Measurements from ENCODE around the gene CHEK2. TPM values are rescaled to one million over a fixed set of nuclear protein-coding genes. Genes with fewer than 3 reads are reported as not detected.

The CHEK2 gene
- total and polyA plus RNA-seq, 10 of the 15 experiments (the other 5 are each of a cell fraction or from before 2014, with no cell fraction given) = 15.7 to 59.7 (median 22.7) TPM

DNA sequence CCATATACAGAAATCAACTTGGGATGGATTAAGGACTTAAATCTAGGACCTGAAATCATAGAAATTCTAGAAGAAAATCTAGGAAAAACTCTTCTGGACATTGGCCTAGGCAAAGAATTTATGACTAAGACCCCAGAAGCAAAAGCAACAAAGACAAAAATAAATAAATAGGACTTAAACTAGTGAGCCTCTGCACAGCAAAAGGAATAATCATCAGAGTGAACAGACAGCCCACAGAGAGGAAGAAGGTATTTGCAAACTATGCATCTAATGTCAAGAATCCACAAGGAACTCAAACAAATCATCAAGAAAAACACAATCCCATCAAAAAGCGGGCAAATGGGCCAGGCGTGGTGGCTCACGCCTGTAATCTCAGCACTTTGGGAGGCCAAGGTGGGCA is 94.4 kb downstream of the CHEK2 start:
- ChIA-PET POLR2A (no interaction called here), SMC1A (ENCODE audit: uncharacterized antibody, unreplicated experiment) (no interaction called here), RAD21 (ENCODE audit: unreplicated experiment) (no interaction called here), CTCF (no interaction called here)
- ATAC-seq (no peak), FAIRE-seq (no peak), DNase-seq (ENCODE audit: low read depth, low spot score) (no peak)
- Histone ChIP-seq H2AFZ (ENCODE audit: control insufficient read depth, low read depth, low read length) (no peak overlapping the region), H3K4me3 (no peak overlapping the region), H3K36me3 (ENCODE audit: control insufficient read depth in 2 of 2, insufficient read depth in 2 of 2, low read length in 1 of 2) (no peaks in the 10 kb centered on the region), H4K20me1 (ENCODE audit: control insufficient read depth, insufficient read depth) (no peaks in the 10 kb centered on the region), H3K9ac (ENCODE audit: control insufficient read depth, insufficient read depth, low read length) (no peak overlapping the region), H3K9me3 (replicated peaks; ENCODE audit: control insufficient read depth, insufficient read depth, low read length) (no peaks in the 10 kb centered on the region), H3K79me2 (ENCODE audit: control insufficient read depth, insufficient read depth, low read length) (no peaks in the 10 kb centered on the region), H3K4me2 (ENCODE audit: control insufficient read depth, insufficient read depth) (no peak overlapping the region), H3K27ac (ENCODE audit: control insufficient read depth, insufficient read depth) (no peak overlapping the region), H3K4me1 (ENCODE audit: control insufficient read depth, insufficient read depth, low read length) (no peaks in the 10 kb centered on the region), H3K27me3 (replicated peaks in 1 of 2; ENCODE audit: control insufficient read depth in 2 of 2, insufficient read depth in 2 of 2, low read length in 1 of 2) (no peaks in the 10 kb centered on the region; a peak in 1 of 4 replicates)
- no TSS peak for BruUV-seq (replicated peaks)
- 76% methylated on average over 3 of the region's 3 CpGs for WGBS (ENCODE audit: insufficient coverage, insufficient replicate concordance, low lambda C conversion rate, missing lambda C conversion rate)
- TF ChIP-seq MXI1 (IDR thresholded peaks at IDR 0.05; ENCODE audit: low read depth, low read length) = no peak
- intact Hi-C loops (cut with micrococcal nuclease; ENCODE audit: unreplicated experiment) (no loop called here), in situ Hi-C loops (cut with MboI) (no loop called here)

DNA sequence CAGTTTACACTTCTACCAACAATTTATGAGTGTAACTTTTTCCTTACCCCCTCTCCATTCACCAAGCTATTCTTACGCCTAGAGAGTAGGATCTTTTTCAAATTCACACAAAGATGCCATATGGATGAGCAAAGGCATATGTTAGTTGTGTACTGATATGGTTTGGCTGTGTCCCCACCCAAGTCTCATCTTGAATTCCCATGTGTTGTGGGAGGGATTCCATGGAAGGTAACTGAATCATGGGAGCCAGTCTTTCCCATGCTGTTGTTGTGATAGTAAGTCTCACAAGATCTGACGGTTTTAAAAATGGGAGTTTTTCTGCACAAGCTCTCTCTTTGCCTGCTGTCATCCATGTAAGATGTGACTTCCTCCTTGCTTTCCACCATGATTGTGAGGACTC is 102.3 kb downstream of the CHEK2 start:
- ChIA-PET CTCF (no interaction called here), SMC1A (ENCODE audit: uncharacterized antibody, unreplicated experiment) (no interaction called here), RAD21 (ENCODE audit: unreplicated experiment) (no interaction called here), POLR2A (no interaction called here)
- intact Hi-C loops (cut with micrococcal nuclease; ENCODE audit: unreplicated experiment) = no loop called here
- Histone ChIP-seq H2AFZ (ENCODE audit: control insufficient read depth, low read depth, low read length) (no peak overlapping the region), H3K9me3 (replicated peaks; ENCODE audit: control insufficient read depth, insufficient read depth, low read length) (no peaks in the 10 kb centered on the region), H3K27ac (ENCODE audit: control insufficient read depth, insufficient read depth) (no peak overlapping the region), H3K9ac (ENCODE audit: control insufficient read depth, insufficient read depth, low read length) (no peak overlapping the region), H3K27me3 (replicated peaks in 1 of 2; ENCODE audit: control insufficient read depth in 2 of 2, insufficient read depth in 2 of 2, low read length in 1 of 2) (peaks cover 0 to 5% of the 10 kb centered on the region in 2 experiments; a peak in 1 of 4 replicates), H3K36me3 (ENCODE audit: control insufficient read depth in 2 of 2, insufficient read depth in 2 of 2, low read length in 1 of 2) (no peaks in the 10 kb centered on the region), H3K79me2 (ENCODE audit: control insufficient read depth, insufficient read depth, low read length) (no peaks in the 10 kb centered on the region), H3K4me1 (ENCODE audit: control insufficient read depth, insufficient read depth, low read length) (no peaks in the 10 kb centered on the region), H3K4me3 (no peak overlapping the region), H4K20me1 (ENCODE audit: control insufficient read depth, insufficient read depth) (no peaks in the 10 kb centered on the region), H3K4me2 (ENCODE audit: control insufficient read depth, insufficient read depth) (no peak overlapping the region)
- no TSS peak for BruUV-seq (replicated peaks)
- WGBS (ENCODE audit: insufficient coverage, insufficient replicate concordance, low lambda C conversion rate, missing lambda C conversion rate) = 71% methylated on average over 2 of the region's 2 CpGs
- DNase-seq (ENCODE audit: low read depth, low spot score) (no peak), FAIRE-seq (no peak), ATAC-seq (no peak)
- in situ Hi-C loops (cut with MboI) = no loop called here
- no peak for TF ChIP-seq RAD21 (IDR thresholded peaks at IDR 0.05; ENCODE audit: insufficient read depth, low read depth, low read length)
- no peak for TF ChIP-seq CHD2 (IDR thresholded peaks at IDR 0.05; ENCODE audit: borderline replicate concordance, low read depth, low read length)
- no peak for TF ChIP-seq RCOR1 (conservative IDR thresholded peaks at IDR 0.05; ENCODE audit: low read depth, low read length)
- TF ChIP-seq CEBPB (IDR thresholded peaks at IDR 0.05; ENCODE audit: borderline replicate concordance in 1 of 2, low read depth in 2 of 2, low read length in 2 of 2) = no peak
- TF ChIP-seq SUPT20H (IDR thresholded peaks at IDR 0.05; ENCODE audit: borderline replicate concordance, control insufficient read depth, low read depth, low read length) = no peak
- TF ChIP-seq, protein P1, sequence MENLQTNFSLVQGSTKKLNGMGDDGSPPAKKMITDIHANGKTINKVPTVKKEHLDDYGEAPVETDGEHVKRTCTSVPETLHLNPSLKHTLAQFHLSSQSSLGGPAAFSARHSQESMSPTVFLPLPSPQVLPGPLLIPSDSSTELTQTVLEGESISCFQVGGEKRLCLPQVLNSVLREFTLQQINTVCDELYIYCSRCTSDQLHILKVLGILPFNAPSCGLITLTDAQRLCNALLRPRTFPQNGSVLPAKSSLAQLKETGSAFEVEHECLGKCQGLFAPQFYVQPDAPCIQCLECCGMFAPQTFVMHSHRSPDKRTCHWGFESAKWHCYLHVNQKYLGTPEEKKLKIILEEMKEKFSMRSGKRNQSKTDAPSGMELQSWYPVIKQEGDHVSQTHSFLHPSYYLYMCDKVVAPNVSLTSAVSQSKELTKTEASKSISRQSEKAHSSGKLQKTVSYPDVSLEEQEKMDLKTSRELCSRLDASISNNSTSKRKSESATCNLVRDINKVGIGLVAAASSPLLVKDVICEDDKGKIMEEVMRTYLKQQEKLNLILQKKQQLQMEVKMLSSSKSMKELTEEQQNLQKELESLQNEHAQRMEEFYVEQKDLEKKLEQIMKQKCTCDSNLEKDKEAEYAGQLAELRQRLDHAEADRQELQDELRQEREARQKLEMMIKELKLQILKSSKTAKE (IDR thresholded peaks at IDR 0.05; ENCODE audit: low read depth, poor library complexity, severe bottlenecking) = no peak
- TF ChIP-seq HDAC2 (IDR thresholded peaks at IDR 0.05) = no peak
- TF ChIP-seq MTA3 (IDR thresholded peaks at IDR 0.05; ENCODE audit: borderline replicate concordance, low read length) = no peak
- TF ChIP-seq SMAD5 (IDR thresholded peaks at IDR 0.05; ENCODE audit: low read depth) = no peak
- TF ChIP-seq MYB (IDR thresholded peaks at IDR 0.05; ENCODE audit: borderline replicate concordance, low read depth, low read length) = no peak
- TF ChIP-seq HDGF (IDR thresholded peaks at IDR 0.05) = no peak

Data from GM12878 (cell line).